ENCODE measurements around the gene NAGS.
"Not testable (repeated sequence)": the region's sequence is repeated elsewhere in the genome, so short reads cannot be mapped to it uniquely, and the experiment has no call there.

The NAGS gene

DNA sequence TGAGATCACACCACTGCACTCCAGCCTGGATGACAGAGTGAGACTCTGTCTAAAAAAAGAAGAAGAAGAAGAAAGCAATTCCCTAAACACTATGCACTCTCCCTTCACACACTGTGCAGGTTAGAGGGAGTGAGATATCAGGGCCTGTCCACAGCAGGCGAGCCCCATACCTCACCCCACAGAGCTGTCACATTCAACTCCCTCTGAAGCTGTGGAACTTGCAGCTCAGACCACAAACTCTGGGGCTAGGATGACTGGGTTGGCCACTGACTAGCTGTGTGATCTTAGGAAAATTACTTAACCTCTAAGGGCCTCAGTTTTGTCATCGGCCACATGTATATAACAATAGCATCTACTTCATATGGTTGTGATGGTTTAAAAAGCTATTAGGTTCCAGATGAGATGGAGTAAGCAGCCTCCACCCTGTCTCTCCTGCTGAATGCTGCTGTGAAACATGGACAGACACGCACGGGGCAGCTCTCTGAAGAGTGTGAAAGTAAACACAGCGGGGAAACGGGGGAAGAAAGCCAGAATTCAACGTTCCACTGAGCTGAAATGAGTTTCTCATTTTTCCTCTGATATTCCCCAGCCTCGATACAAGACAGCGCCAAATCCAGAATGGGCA, 37.1 kb upstream of the NAGS start:
- DNase-seq (ENCODE audit: extremely low read depth, low read depth) = no peak
- TF ChIP-seq, protein P1, sequence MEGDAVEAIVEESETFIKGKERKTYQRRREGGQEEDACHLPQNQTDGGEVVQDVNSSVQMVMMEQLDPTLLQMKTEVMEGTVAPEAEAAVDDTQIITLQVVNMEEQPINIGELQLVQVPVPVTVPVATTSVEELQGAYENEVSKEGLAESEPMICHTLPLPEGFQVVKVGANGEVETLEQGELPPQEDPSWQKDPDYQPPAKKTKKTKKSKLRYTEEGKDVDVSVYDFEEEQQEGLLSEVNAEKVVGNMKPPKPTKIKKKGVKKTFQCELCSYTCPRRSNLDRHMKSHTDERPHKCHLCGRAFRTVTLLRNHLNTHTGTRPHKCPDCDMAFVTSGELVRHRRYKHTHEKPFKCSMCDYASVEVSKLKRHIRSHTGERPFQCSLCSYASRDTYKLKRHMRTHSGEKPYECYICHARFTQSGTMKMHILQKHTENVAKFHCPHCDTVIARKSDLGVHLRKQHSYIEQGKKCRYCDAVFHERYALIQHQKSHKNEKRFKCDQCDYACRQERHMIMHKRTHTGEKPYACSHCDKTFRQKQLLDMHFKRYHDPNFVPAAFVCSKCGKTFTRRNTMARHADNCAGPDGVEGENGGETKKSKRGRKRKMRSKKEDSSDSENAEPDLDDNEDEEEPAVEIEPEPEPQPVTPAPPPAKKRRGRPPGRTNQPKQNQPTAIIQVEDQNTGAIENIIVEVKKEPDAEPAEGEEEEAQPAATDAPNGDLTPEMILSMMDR (IDR thresholded peaks at IDR 0.05; ENCODE audit: low read depth, low read length) = no peak

DNA sequence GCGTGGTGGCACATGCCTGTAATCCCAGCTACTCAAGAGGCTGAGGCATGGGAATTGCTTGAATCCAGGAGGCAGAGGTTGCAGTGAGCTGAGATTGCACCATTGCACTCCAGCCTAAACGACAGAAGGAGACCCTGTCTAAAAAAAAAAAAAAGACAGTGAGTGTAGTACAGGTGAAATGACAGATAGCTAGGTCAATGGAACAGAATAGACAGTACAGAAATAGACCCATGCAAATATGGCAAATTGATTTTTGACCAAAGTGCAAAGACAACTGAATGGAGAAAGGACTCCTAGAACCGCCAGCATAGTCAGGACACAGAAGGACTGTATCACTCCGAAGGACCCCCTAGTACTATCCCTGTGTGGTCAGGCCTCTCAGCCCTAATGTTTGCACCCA, 34.1 kb upstream of the NAGS start:
- TF ChIP-seq, protein P1 (IDR thresholded peaks at IDR 0.05; ENCODE audit: low read depth, low read length) = no peak
- DNase-seq (ENCODE audit: extremely low read depth, low read depth) = no peak

DNA sequence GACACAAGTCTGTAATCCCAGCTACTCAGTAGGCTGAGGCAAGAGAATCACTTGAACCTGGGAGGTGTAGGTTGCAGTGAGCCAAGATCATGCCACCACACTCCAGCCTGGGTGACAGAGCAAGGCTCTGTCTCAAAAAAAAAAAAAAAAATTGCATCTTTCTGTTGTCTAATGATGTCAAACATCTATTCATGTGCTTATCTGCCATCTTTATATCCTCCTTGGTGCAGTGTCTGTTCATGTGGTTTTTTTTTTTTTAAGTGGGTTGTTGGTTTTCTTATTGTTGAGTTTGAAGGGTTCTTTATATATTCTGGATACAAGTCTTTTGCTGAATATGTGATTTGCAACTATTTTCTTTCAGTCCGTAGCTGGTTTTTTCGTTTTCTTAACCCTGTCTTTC, 33.0 kb upstream of the NAGS start:
- DNase-seq (ENCODE audit: extremely low read depth, low read depth) = not testable (repeated sequence)

DNA sequence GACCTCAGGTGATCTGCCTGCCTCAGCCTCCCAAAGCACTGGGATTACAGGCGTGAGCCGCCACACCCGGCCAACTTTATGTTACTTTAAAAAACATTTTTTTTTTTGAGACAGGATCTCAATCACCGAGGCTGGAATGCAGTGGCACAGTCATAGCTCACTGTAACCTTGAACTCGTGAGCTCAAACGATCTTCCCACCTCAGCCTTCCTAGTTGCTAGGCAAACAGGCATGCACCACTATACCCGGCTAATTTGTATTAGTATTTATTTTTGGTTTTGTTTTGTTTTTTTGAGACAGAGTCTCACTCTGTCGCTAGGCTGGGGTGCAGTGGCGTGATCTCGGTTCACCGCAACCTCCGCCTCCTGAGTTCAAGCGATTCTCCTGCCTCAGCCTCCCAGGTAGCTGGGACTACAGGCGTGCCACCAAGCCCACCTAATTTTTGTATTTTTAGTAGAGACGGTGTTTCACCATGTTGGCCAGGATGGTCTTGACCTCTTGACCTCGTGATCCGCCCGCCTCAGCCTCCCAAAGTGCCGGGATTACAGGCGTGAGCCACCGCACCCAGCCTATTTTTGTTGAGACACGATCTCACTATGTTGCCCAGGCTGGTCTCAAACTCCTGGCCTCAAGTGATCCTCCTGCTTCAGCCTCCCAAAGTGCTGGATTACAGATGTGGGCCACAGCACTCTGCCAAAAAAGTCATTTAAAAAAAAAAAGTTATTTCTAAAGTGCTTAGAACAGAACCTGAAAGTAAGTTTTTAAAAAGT, 31.8 kb upstream of the NAGS start:
- not testable (repeated sequence) for DNase-seq (ENCODE audit: extremely low read depth, low read depth)

DNA sequence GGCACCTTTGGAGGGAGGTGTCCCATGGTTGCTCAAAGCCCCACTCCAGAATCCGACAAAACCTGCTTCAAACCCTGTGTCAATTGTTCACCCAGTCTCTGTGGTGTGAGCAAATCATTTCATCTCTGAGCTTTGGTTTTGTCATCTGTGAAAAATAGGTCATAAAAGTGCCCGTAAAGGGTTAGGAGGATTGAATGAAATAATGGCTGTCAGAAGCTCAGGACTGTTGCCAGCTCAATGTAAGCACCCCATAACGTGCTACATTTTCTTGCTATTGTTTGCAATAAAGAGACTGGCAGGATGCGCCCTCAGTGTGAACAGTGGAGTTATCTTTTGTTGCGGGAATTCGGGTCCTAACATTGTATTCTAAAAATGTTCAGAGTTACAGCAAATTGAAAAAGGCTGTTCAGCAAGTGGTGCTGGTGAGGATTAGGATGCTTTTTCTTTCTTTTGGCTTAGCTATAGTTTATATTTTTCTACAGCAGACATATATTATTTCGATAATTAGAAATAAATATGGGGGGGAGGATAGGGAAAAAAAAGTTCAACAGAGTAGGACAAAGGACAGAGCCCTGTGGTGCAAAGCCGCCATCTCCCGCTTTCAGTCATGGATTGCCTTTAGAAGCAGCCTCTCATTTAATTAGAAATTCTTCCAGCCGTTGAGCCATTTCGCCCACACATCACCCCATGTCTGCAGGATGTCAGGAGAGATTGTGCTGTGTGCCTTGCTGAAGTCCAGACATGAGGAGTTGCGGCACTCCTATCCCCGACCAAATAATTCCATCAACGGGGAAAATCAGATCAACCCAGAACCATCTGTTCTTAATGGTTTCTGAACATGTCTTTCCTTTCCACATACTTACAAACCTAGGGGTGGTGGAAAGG, 29.8 kb upstream of the NAGS start:
- TF ChIP-seq, protein P1 (IDR thresholded peaks at IDR 0.05; ENCODE audit: low read depth, low read length) = no peak
- no peak for DNase-seq (ENCODE audit: extremely low read depth, low read depth)

DNA sequence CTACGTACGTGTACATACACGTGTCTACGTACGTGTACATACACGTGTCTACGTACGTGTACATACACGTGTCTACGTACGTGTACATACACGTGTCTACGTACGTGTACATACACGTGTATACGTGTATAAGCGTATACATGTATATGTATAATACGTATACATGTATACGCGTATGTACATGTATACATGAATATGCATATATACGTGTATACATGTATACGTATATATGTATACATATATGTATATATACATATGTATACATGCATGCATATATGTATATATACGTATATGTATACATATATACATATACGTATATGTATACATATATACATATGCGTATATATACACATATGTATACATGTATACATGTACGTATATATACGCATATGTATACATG, 28.5 kb upstream of the NAGS start:
- TF ChIP-seq, protein P1 (IDR thresholded peaks at IDR 0.05; ENCODE audit: low read depth, low read length) = no peak
- DNase-seq (ENCODE audit: extremely low read depth, low read depth) = no peak

DNA sequence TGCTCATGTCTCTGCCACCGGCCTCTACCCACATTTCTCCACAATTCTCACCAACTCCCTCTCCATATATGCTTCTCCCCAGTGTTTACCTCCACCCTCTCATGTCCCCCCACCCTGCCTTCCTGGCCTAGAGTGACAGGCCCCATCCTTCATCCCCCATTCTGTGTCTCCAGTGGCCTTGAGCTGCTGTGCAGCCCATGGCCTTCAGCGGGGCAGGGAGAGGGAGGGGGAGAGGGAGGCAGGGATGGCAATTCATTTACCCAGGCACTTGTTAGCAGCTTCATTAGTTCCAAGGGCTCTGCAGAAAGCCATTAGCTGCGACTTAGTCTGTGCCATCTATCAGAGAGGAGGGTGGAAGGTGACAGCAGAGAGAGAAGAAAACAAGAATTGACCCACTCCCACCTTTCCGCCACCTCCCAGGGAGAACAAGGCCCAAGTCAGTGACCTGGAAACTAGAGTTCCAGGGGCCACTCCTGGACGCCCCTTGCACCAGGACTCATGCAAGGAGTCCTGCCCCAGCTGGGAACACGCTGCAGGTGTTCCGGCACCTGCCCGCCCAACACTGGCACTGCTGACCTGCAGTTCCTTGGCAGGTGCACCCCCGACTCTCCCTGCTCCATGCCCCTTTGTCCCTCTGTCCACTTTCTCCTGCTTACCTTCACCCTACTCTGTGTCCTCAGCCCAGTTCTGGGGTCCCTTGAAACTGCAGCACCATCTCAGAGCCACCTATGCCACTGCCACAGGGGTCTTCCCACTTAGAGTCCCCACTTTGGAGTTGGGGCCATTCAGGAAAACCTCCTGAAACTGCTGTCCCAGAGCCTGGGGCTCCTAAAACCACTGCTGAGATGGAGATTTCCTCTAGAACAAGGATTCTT, 27.2 kb upstream of the NAGS start:
- TF ChIP-seq, protein P1 (IDR thresholded peaks at IDR 0.05; ENCODE audit: low read depth, low read length) = no peak
- no peak for DNase-seq (ENCODE audit: extremely low read depth, low read depth)
